ENCODE measurements around the gene KCNK10. TPM values are rescaled to one million over a fixed set of nuclear protein-coding genes. Genes with fewer than 3 reads are reported as not detected.

KCNK10 gene
- total and polyA plus RNA-seq, 2 of the 8 experiments (the other 6 are each of a cell fraction or from before 2014, with no cell fraction given): 0.45 to 0.63 TPM

DNA sequence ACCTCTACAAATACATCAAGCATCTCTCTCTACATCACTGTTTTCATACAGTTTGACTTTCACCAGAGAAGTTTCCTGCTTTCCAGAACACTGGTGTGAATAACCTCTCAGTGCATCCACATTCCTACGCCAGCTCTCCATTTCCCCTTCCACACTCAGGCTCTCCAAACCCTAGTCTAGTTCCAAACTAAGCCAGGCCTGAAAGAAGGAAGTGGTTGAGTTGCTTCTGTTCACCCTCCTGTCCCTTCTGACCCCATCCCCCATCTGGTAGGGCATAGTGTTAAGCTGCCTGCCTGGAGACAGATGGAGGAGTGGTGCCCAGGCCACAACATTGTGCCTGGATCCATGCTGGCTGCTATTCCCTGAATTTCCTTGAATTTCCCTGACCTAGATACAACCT lies 185.7 kb downstream of the KCNK10 start:
- no peak overlapping the region for H3K27ac ChIP-seq (ENCODE audit: low read depth, low read length)
- H3K23me2 ChIP-seq (ENCODE audit: low read depth, low read length): no peaks in the 10 kb centered on the region
- H3K79me2 ChIP-seq (ENCODE audit: control insufficient read depth in 1 of 2, insufficient read depth in 2 of 2, low read length in 2 of 2): no peaks in the 10 kb centered on the region
- no peaks in the 10 kb centered on the region for H3K9me3 ChIP-seq (ENCODE audit: insufficient read depth in 2 of 2, low read depth in 1 of 2, low read length in 1 of 2)
- H2BK20ac ChIP-seq (ENCODE audit: low read length): no peak overlapping the region
- H3K27me3 ChIP-seq (replicated peaks in 1 of 4; ENCODE audit: control insufficient read depth in 3 of 4, extremely low read depth in 1 of 4, insufficient read depth in 3 of 4, low read length in 3 of 4): peaks cover 0 to 1% (median 0%) of the 10 kb centered on the region in 4 experiments; a peak in 1 of 7 replicates
- no peak overlapping the region for H4K8ac ChIP-seq (ENCODE audit: extremely low read depth, insufficient read depth, low read length)
- no peak overlapping the region for H3K56ac ChIP-seq (replicated peaks; ENCODE audit: insufficient read length, low read depth, low read length)
- TF ChIP-seq SP4 (IDR thresholded peaks at IDR 0.05; ENCODE audit: low read length) (no peak), KDM4A (IDR thresholded peaks at IDR 0.05; ENCODE audit: low read depth, low read length, severe bottlenecking) (no peak), SIX5 (IDR thresholded peaks at IDR 0.05; ENCODE audit: low read depth, low read length) (no peak), PHF8 (conservative IDR thresholded peaks at IDR 0.05; ENCODE audit: low read depth, low read length) (no peak), RBBP5 (IDR thresholded peaks at IDR 0.05; ENCODE audit: borderline replicate concordance, low read depth, low read length) (no peak), CBX8 (IDR thresholded peaks at IDR 0.05; ENCODE audit: borderline replicate concordance, low read depth, low read length) (no peak)
- no peak overlapping the region for H2BK12ac ChIP-seq (ENCODE audit: low read depth, low read length)
- no peak overlapping the region for H3K4me2 ChIP-seq (ENCODE audit: insufficient read depth in 1 of 2, low read depth in 2 of 2, low read length in 2 of 2)
- no peak overlapping the region for H4K91ac ChIP-seq (replicated peaks; ENCODE audit: insufficient read length, low read length)
- ChIA-PET POLR2A (ENCODE audit: partially characterized antibody) (no interaction called here), CTCF (ENCODE audit: partially characterized antibody) (interaction anchor here (0.6 to 1.5 kb wide), 2 partner anchors 31 to 875 kb away, joined by 3 to 6 read pairs; no protein-coding TSS in a partner anchor)
- no peaks in the 10 kb centered on the region for H3K4me1 ChIP-seq (replicated peaks in 1 of 4; ENCODE audit: control insufficient read depth in 3 of 4, insufficient read depth in 4 of 4, low read length in 3 of 4)
- no peak overlapping the region for H3K23ac ChIP-seq (ENCODE audit: insufficient read length)
- H2BK5ac ChIP-seq (ENCODE audit: low read depth, low read length): no peak overlapping the region
- H3K79me1 ChIP-seq (ENCODE audit: low read depth, low read length): no peaks in the 10 kb centered on the region
- H4K5ac ChIP-seq (ENCODE audit: insufficient read length, low read depth, low read length): no peak overlapping the region
- no peak overlapping the region for H2BK120ac ChIP-seq (replicated peaks; ENCODE audit: low read depth, low read length)
- WGBS, 2 experiments (ENCODE audit: extremely low coverage in 1 of 2, insufficient coverage in 1 of 2, insufficient read length in 1 of 2, insufficient replicate concordance in 2 of 2, low coverage in 1 of 2, low lambda C conversion rate in 2 of 2, missing lambda C conversion rate in 1 of 2): 100% methylated on average over 1 of the region's 1 CpG; no CpG with 5 or more reads in 1 of the 2 experiments
- H2BK15ac ChIP-seq (ENCODE audit: low read length): no peak overlapping the region
- H3K18ac ChIP-seq (ENCODE audit: extremely low read depth, low read length): no peak overlapping the region
- no peak for DNase-seq (ENCODE audit: low read depth in 1 of 2, low spot score in 2 of 2)
- H4K20me1 ChIP-seq (replicated peaks in 1 of 2; ENCODE audit: control insufficient read depth in 1 of 2, insufficient read depth in 2 of 2, low read length in 2 of 2): no peaks in the 10 kb centered on the region
- no peak overlapping the region for H2AK5ac ChIP-seq (ENCODE audit: low read depth, low read length)
- no peaks in the 10 kb centered on the region for H3K36me3 ChIP-seq (ENCODE audit: control insufficient read depth in 2 of 4, insufficient read depth in 4 of 4, low read length in 3 of 4)
- FAIRE-seq: no peak
- no peak overlapping the region for H3K4me3 ChIP-seq (ENCODE audit: extremely low read depth in 1 of 4, insufficient read depth in 2 of 4, low read depth in 3 of 4, low read length in 4 of 4)
- H2AFZ ChIP-seq (ENCODE audit: low read length): no peak overlapping the region
- no peak overlapping the region for H3K4ac ChIP-seq (replicated peaks; ENCODE audit: insufficient read length, low read depth, low read length)
- no peak overlapping the region for H3K9ac ChIP-seq (replicated peaks in 1 of 4; ENCODE audit: extremely low read depth in 1 of 4, low read depth in 3 of 4, low read length in 3 of 4)
- no peak overlapping the region for H3K14ac ChIP-seq (ENCODE audit: insufficient read length)

Data from H1 (cell line).